GM10248 (cell line): Measurements from ENCODE around the gene IMMP2L.
"Not testable (repeated sequence)": the region's sequence is repeated elsewhere in the genome, so short reads cannot be mapped to it uniquely, and the experiment has no call there.

ENCODE experiments used
- CTCF ChIA-PET: fragments of 300-600 bp; sonication (Branson Sonifier 250); formaldehyde crosslinking; extraction: SDS; loops from one replicate; lab custom pipeline; 2021; ENCODE audit warnings: antibody characterized with exemption; lab: Yijun Ruan, JAX
- POLR2A ChIA-PET: fragments of 350-650 bp; sonication (Branson Sonifier 250); formaldehyde crosslinking; extraction: SDS; loops from one replicate; lab custom pipeline; 2020; ENCODE audit warnings: antibody characterized with exemption; lab: Yijun Ruan, JAX
- DNase-seq: peaks from one replicate; pipeline ENCODE4 v3.0.0; 2012; ENCODE audit errors: extremely low spot score
- TF ChIP-seq, protein P1 (sequence below): IDR thresholded peaks from 2 replicates; pipeline ENCODE4 v1.5.1; 2012; ENCODE audit warnings: mild to moderate bottlenecking, low read depth; ENCODE audit errors: extremely low read depth, missing control alignments, control extremely low read depth

Gene IMMP2L

GRCh38 chr7:111076205-111076604 is 486.1 kb downstream of the IMMP2L start:
- ChIA-PET POLR2A (no interaction called here), CTCF (interaction anchor here (0.8 to 1.5 kb wide), 4 partner anchors 10 to 80 kb away, joined by 3 to 5 read pairs (median 3); no protein-coding TSS in a partner anchor)
- TF ChIP-seq, protein P1, sequence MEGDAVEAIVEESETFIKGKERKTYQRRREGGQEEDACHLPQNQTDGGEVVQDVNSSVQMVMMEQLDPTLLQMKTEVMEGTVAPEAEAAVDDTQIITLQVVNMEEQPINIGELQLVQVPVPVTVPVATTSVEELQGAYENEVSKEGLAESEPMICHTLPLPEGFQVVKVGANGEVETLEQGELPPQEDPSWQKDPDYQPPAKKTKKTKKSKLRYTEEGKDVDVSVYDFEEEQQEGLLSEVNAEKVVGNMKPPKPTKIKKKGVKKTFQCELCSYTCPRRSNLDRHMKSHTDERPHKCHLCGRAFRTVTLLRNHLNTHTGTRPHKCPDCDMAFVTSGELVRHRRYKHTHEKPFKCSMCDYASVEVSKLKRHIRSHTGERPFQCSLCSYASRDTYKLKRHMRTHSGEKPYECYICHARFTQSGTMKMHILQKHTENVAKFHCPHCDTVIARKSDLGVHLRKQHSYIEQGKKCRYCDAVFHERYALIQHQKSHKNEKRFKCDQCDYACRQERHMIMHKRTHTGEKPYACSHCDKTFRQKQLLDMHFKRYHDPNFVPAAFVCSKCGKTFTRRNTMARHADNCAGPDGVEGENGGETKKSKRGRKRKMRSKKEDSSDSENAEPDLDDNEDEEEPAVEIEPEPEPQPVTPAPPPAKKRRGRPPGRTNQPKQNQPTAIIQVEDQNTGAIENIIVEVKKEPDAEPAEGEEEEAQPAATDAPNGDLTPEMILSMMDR: no peak
- no peak for DNase-seq

GRCh38 chr7:111075498-111075897 is 486.8 kb downstream of the IMMP2L start:
- CTCF ChIA-PET: interaction anchor here (0.8 to 1.2 kb wide), 3 partner anchors 11 to 79 kb away, joined by 3 read pairs; no protein-coding TSS in a partner anchor
- TF ChIP-seq, protein P1: no peak
- no peak for DNase-seq
- POLR2A ChIA-PET: no interaction called here

DNA sequence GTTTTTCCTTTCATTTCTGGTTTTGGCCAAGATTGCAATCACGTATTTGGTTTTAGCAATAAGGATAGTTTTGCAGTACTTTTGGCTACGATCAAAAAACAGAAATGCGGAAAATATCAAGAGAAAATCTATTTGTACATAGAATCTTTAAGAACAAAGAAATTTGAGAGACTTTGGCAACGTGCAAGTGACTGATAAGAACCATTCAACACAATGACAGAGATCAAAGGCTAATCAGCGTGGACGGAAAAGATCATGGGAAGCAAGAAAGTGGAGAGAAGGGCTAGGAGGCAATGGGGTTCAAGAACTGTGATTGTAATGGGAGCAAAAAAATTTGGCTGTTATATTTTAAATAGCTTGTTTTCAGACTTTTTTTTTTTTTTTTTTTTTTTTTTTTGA is 487.5 kb downstream of the IMMP2L start:
- TF ChIP-seq, protein P1: no peak
- CTCF ChIA-PET: interaction anchor here (0.7 kb wide), 1 partner anchor 8 kb away, joined by 3 read pairs; no protein-coding TSS in a partner anchor
- POLR2A ChIA-PET: no interaction called here
- DNase-seq: no peak

DNA sequence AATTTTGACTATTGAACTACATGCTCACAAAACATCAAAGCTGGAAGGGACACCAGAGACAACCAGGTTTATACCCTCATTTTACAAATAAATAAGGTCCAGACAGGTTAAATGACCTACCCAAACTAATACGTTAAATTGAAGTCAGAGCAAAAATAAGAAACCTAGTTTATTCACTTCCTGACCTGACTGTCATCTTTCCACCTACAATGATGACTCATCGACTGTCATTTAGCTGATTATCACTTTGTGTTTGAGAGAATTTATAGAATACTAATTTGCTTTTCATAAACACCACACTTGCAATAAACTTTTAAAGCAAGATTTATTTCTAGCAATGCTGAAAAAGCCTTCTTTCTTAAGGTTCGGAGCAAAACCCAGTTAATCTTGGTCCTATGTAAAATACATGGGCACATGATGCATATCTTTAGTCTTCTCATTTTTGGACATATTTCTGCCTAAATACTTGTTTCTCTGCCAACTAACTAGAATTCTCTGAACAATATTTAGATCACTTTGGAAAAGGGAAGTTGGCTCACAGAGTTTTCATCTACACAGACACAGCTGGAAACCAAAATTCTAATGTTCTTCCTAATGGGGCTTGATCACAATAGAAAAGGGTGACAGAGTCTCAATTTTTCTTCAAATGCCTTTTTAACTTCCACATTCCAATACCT is 488.1 kb downstream of the IMMP2L start:
- ChIA-PET CTCF (interaction anchor here (0.7 kb wide), 1 partner anchor 8 kb away, joined by 3 read pairs; no protein-coding TSS in a partner anchor), POLR2A (no interaction called here)
- peak; percentile 14 for DNase-seq
- TF ChIP-seq, protein P1: no peak

- POLR2A ChIA-PET, CTCF ChIA-PET, DNase-seq: not testable (repeated sequence)
Observed at GRCh38 chr7:111072658-111073057, 489.6 kb downstream of the IMMP2L start.

GRCh38 chr7:111071556-111071955 is 490.7 kb downstream of the IMMP2L start:
- ChIA-PET CTCF (interaction anchor here (1.1 kb wide), 1 partner anchor 11 kb away, joined by 3 read pairs; no protein-coding TSS in a partner anchor), POLR2A (no interaction called here)
- DNase-seq: no peak
- TF ChIP-seq, protein P1: no peak

GRCh38 chr7:111068618-111069017 is 493.7 kb downstream of the IMMP2L start:
- POLR2A ChIA-PET: no interaction called here
- DNase-seq: no peak
- CTCF ChIA-PET: no interaction called here
- TF ChIP-seq, protein P1: no peak
